Putamen (tissue), 1 donor: ENCODE measurements around the gene ZC3H7B.
"Not testable (repeated sequence)": the region's sequence is repeated elsewhere in the genome, so short reads cannot be mapped to it uniquely, and the experiment has no call there.

Experiments used
- DNase-seq: peaks from one replicate; pipeline ENCODE4 v3.0.0-alpha.2; 2016; ENCODE audit warnings: low spot score

ZC3H7B gene

GRCh38 chr22:41382610-41383009 lies 81.3 kb downstream of the ZC3H7B start:
- no peak for DNase-seq

GRCh38 chr22:41383085-41383484 lies 81.8 kb downstream of the ZC3H7B start:
- DNase-seq: no peak

- no peak for DNase-seq
Observed at GRCh38 chr22:41384128-41384527, 82.8 kb downstream of the ZC3H7B start.

GRCh38 chr22:41387341-41387740 lies 86.0 kb downstream of the ZC3H7B start:
- no peak for DNase-seq

- no peak for DNase-seq
Observed at GRCh38 chr22:41394012-41394356, 92.7 kb downstream of the ZC3H7B start.

- no peak for DNase-seq
Observed at GRCh38 chr22:41395531-41396240, 94.4 kb downstream of the ZC3H7B start.

GRCh38 chr22:41397143-41397811 lies 96.0 kb downstream of the ZC3H7B start:
- DNase-seq: no peak

GRCh38 chr22:41398921-41399320 lies 97.6 kb downstream of the ZC3H7B start:
- DNase-seq: no peak

GRCh38 chr22:41401781-41402648 lies 100.7 kb downstream of the ZC3H7B start:
- DNase-seq: peak; percentile 95

- not testable (repeated sequence) for DNase-seq
Observed at GRCh38 chr22:41402851-41403250, 101.5 kb downstream of the ZC3H7B start.

- DNase-seq: peak; percentile 99
Observed at GRCh38 chr22:41403532-41404318, 102.4 kb downstream of the ZC3H7B start.

GRCh38 chr22:41405588-41405987 lies 104.3 kb downstream of the ZC3H7B start:
- DNase-seq: no peak

GRCh38 chr22:41406410-41406809 lies 105.1 kb downstream of the ZC3H7B start:
- no peak for DNase-seq

GRCh38 chr22:41407433-41407832 lies 106.1 kb downstream of the ZC3H7B start:
- no peak for DNase-seq

- no peak for DNase-seq
Observed at GRCh38 chr22:41408665-41409064, 107.3 kb downstream of the ZC3H7B start.
